Uterus (tissue), 2 donors: ENCODE measurements around the gene PIH1D1.

Experiments used
- CTCF ChIP-seq, 4 experiments: fragments of 200-600 bp in 2 of 4; fragments of 450-650 bp in 2 of 4; sonication (generic) in 2 of 4; IDR thresholded peaks; one replicate each; pipeline ENCODE4 v1.5.1; 2016 to 2019; ENCODE audit warnings: antibody characterized with exemption in 4 of 4, mild to moderate bottlenecking in 2 of 4, moderate library complexity in 1 of 4
- POLR2A ChIP-seq, 2 donors: fragments of 450-650 bp; IDR thresholded peaks; one replicate each; pipeline ENCODE4 v1.6.1; 2016; ENCODE audit warnings: antibody characterized with exemption in 2 of 2, mild to moderate bottlenecking in 1 of 2, moderate library complexity in 1 of 2

GRCh38 chr19:49423071-49423984 lies 28.3 kb downstream of the PIH1D1 start, which contains the start of gene PTH2:
- TF ChIP-seq CTCF (IDR thresholded peaks at IDR 0.05) (no peak), POLR2A (IDR thresholded peaks at IDR 0.05) (no peak)
